ENCODE measurements around the gene ZMIZ1. TPM values are rescaled to one million over a fixed set of nuclear protein-coding genes. Genes with fewer than 3 reads are reported as not detected.

The ZMIZ1 gene
- polyA plus RNA-seq, 1 donor from 2014 or later = 26.8 TPM

DNA sequence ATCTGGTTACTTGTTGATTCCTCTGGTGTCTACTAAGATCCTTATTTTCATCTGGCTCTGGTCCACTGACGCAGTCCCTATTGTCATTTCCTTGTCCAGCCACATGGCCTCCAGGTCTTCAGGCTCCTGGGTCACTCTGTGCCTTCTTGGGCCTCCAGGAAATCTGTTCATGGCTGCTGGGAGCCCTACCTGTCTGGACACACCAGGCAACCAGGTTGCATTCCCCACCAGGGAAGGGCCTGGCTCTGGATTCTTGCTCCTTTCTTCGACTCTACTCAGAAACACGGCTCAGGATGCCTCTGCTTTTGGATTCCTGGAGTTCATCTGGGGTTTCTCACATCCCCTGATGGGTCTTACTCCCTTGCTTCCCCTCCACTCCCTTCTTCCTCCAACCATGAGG is 270.5 kb downstream of the ZMIZ1 start:
- H3K27ac ChIP-seq (ENCODE audit: low read length) = no peak overlapping the region
- H3K4me3 ChIP-seq (ENCODE audit: low read length) = no peak overlapping the region
- H4K20me1 ChIP-seq (ENCODE audit: insufficient read depth) = no peaks in the 10 kb centered on the region
- H3K79me2 ChIP-seq (replicated peaks; ENCODE audit: insufficient read depth, low read length) = no peaks in the 10 kb centered on the region
- no peaks in the 10 kb centered on the region for H3K27me3 ChIP-seq (ENCODE audit: insufficient read depth, low read depth, low read length)
- no peaks in the 10 kb centered on the region for H3K36me3 ChIP-seq (ENCODE audit: insufficient read depth, low read length)
- H3K4me2 ChIP-seq (ENCODE audit: low read length) = no peak overlapping the region
- TF ChIP-seq, protein P1, sequence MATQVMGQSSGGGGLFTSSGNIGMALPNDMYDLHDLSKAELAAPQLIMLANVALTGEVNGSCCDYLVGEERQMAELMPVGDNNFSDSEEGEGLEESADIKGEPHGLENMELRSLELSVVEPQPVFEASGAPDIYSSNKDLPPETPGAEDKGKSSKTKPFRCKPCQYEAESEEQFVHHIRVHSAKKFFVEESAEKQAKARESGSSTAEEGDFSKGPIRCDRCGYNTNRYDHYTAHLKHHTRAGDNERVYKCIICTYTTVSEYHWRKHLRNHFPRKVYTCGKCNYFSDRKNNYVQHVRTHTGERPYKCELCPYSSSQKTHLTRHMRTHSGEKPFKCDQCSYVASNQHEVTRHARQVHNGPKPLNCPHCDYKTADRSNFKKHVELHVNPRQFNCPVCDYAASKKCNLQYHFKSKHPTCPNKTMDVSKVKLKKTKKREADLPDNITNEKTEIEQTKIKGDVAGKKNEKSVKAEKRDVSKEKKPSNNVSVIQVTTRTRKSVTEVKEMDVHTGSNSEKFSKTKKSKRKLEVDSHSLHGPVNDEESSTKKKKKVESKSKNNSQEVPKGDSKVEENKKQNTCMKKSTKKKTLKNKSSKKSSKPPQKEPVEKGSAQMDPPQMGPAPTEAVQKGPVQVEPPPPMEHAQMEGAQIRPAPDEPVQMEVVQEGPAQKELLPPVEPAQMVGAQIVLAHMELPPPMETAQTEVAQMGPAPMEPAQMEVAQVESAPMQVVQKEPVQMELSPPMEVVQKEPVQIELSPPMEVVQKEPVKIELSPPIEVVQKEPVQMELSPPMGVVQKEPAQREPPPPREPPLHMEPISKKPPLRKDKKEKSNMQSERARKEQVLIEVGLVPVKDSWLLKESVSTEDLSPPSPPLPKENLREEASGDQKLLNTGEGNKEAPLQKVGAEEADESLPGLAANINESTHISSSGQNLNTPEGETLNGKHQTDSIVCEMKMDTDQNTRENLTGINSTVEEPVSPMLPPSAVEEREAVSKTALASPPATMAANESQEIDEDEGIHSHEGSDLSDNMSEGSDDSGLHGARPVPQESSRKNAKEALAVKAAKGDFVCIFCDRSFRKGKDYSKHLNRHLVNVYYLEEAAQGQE (IDR thresholded peaks at IDR 0.05; ENCODE audit: borderline replicate concordance) = no peak
- TF ChIP-seq, protein P2, sequence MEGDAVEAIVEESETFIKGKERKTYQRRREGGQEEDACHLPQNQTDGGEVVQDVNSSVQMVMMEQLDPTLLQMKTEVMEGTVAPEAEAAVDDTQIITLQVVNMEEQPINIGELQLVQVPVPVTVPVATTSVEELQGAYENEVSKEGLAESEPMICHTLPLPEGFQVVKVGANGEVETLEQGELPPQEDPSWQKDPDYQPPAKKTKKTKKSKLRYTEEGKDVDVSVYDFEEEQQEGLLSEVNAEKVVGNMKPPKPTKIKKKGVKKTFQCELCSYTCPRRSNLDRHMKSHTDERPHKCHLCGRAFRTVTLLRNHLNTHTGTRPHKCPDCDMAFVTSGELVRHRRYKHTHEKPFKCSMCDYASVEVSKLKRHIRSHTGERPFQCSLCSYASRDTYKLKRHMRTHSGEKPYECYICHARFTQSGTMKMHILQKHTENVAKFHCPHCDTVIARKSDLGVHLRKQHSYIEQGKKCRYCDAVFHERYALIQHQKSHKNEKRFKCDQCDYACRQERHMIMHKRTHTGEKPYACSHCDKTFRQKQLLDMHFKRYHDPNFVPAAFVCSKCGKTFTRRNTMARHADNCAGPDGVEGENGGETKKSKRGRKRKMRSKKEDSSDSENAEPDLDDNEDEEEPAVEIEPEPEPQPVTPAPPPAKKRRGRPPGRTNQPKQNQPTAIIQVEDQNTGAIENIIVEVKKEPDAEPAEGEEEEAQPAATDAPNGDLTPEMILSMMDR (IDR thresholded peaks at IDR 0.05; ENCODE audit: poor library complexity, severe bottlenecking) = no peak
- TF ChIP-seq TAF1 (IDR thresholded peaks at IDR 0.05; ENCODE audit: low read depth) (no peak), SMC3 (conservative IDR thresholded peaks at IDR 0.05; ENCODE audit: poor library complexity) (no peak), EP300 (conservative IDR thresholded peaks at IDR 0.05; ENCODE audit: poor library complexity, severe bottlenecking) (no peak)
- no peak overlapping the region for H2AFZ ChIP-seq (ENCODE audit: low read depth, low read length)
- H3K9me2 ChIP-seq (ENCODE audit: insufficient read depth, low read length) = no peaks in the 10 kb centered on the region
- H3F3A ChIP-seq (ENCODE audit: insufficient read depth, low read length, poor library complexity, severe bottlenecking) = no peaks in the 10 kb centered on the region
- no peaks in the 10 kb centered on the region for H3K9me3 ChIP-seq (ENCODE audit: low read length)
- no peak overlapping the region for H3K9ac ChIP-seq (ENCODE audit: low read length)

DNA sequence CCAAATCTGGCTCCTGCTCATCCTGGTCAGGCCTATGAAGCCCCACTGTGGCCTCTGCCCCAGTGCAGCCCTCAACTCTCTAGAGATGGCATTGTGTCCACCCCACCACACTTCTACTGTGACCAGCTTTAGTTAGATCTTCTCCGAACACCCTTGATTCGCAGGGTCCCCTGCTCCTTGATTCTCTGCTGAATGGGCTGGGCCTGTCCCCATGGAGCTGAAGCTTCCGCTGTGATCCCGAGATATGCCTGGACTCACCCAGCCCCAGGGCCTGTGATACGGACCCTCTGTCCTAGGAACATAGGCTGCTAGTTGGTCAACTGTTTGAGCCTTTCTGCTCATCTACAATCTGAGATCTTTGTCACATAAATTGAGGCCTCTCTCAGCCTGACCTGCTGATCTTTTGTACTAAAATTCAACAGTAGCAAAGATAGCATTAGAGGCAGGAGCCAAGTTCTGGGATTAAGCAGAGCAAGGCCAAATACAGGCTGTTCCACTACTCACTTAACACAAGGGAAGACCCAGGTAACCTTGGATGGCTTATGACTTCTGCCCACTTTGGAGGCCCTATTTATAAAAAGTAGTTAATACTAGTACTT is 272.0 kb downstream of the ZMIZ1 start:
- no peaks in the 10 kb centered on the region for H3K27me3 ChIP-seq (ENCODE audit: insufficient read depth, low read depth, low read length)
- H3K27ac ChIP-seq (ENCODE audit: low read length) = no peak overlapping the region

More for the DNA sequence above, 272.0 kb downstream of the ZMIZ1 start:
- Histone ChIP-seq H3K4me3 (ENCODE audit: low read length) (no peak overlapping the region), H3K4me2 (ENCODE audit: low read length) (no peak overlapping the region), H4K20me1 (ENCODE audit: insufficient read depth) (no peaks in the 10 kb centered on the region), H3K9ac (ENCODE audit: low read length) (no peak overlapping the region), H3K9me2 (ENCODE audit: insufficient read depth, low read length) (no peaks in the 10 kb centered on the region), H2AFZ (ENCODE audit: low read depth, low read length) (no peak overlapping the region), H3K79me2 (replicated peaks; ENCODE audit: insufficient read depth, low read length) (no peaks in the 10 kb centered on the region), H3K9me3 (ENCODE audit: low read length) (no peaks in the 10 kb centered on the region), H3F3A (ENCODE audit: insufficient read depth, low read length, poor library complexity, severe bottlenecking) (no peaks in the 10 kb centered on the region), H3K36me3 (ENCODE audit: insufficient read depth, low read length) (no peaks in the 10 kb centered on the region)
- no peak for TF ChIP-seq SMC3 (conservative IDR thresholded peaks at IDR 0.05; ENCODE audit: poor library complexity)
- TF ChIP-seq, protein P2 (IDR thresholded peaks at IDR 0.05; ENCODE audit: poor library complexity, severe bottlenecking) = no peak
- TF ChIP-seq RAD21 (conservative IDR thresholded peaks at IDR 0.05) = no peak
- no peak for TF ChIP-seq EZH2 (IDR thresholded peaks at IDR 0.05; ENCODE audit: borderline replicate concordance, insufficient read depth, low read length, poor library complexity, severe bottlenecking)
- TF ChIP-seq EP300 (conservative IDR thresholded peaks at IDR 0.05; ENCODE audit: poor library complexity, severe bottlenecking) = no peak
- TF ChIP-seq, protein P1 (IDR thresholded peaks at IDR 0.05; ENCODE audit: borderline replicate concordance) = no peak
- no peak for TF ChIP-seq MXI1 (conservative IDR thresholded peaks at IDR 0.05; ENCODE audit: poor library complexity, severe bottlenecking)
- no peak for TF ChIP-seq POLR2AphosphoS5 (IDR thresholded peaks at IDR 0.05)
- TF ChIP-seq TAF1 (IDR thresholded peaks at IDR 0.05; ENCODE audit: low read depth) = no peak
